HEK293 (cell line): ENCODE results near the gene COPE.
A peak's percentile ranks its signal among the peaks of the same experiment; 100 is the strongest.
"Not testable (repeated sequence)": the region's sequence is repeated elsewhere in the genome, so short reads cannot be mapped to it uniquely, and the experiment has no call there.

Experiments
- CTCF ChIA-PET: fragments of 350-600 bp; formaldehyde crosslinking; extraction: SDS; loops from one replicate; lab custom pipeline; 2021; ENCODE audit warnings: antibody characterized with exemption; lab: Yijun Ruan, JAX
- POLR2A ChIA-PET: fragments of 300-600 bp; formaldehyde crosslinking; extraction: SDS; loops from one replicate; lab custom pipeline; 2020; ENCODE audit warnings: antibody characterized with exemption, inconsistent platforms; lab: Yijun Ruan, JAX
- H3K27ac ChIP-seq: fragments of 200-500 bp; sonication (Bioruptor generic); 2 replicates; pipeline ENCODE4 v1.5.1; 2014; ENCODE audit warnings: low read depth, low read length, control low read depth, inconsistent platforms; ENCODE audit errors: extremely low read depth
- H3K36me3 ChIP-seq, 2 experiments: fragments of 200-500 bp in 1 of 2; sonication (Bioruptor generic) in 1 of 2; 1 replicate in 1 of 2; 2 replicates in 1 of 2; pipeline ENCODE4 v1.5.1; 2014 to 2017; ENCODE audit warnings: inconsistent platforms in 2 of 2, low read length in 2 of 2; ENCODE audit not compliant: control insufficient read depth in 2 of 2, insufficient read depth in 1 of 2
- H3K4me1 ChIP-seq: fragments of 200-500 bp; sonication (Bioruptor generic); 2 replicates; pipeline ENCODE4 v1.5.1; 2014; ENCODE audit warnings: mild to moderate bottlenecking, low read length, inconsistent platforms; ENCODE audit not compliant: control insufficient read depth, insufficient read depth
- H3K4me3 ChIP-seq: 2 replicates; pipeline ENCODE4 v1.5.1; 2011; ENCODE audit warnings: low read depth, mild to moderate bottlenecking, control low read depth, low read length, moderate library complexity
- H3K9me3 ChIP-seq: fragments of 200-500 bp; sonication (Bioruptor generic); 2 replicates; pipeline ENCODE4 v1.5.1; 2014; ENCODE audit warnings: low read depth, low read length, inconsistent platforms; ENCODE audit not compliant: control insufficient read depth, insufficient read depth
- BCL6B ChIP-seq: fragments of 450-650 bp; formaldehyde crosslinking; IDR thresholded peaks from 2 replicates; pipeline ENCODE4 v1.5.1; 2017; ENCODE audit warnings: missing biosample characterization, missing genetic modification characterization
- EGR2 ChIP-seq: fragments of 450-650 bp; formaldehyde crosslinking; IDR thresholded peaks from 2 replicates; pipeline ENCODE4 v1.5.1; 2016; ENCODE audit warnings: low read depth, missing biosample characterization, missing genetic modification characterization
- FEZF1 ChIP-seq: fragments of 450-650 bp; formaldehyde crosslinking; IDR thresholded peaks from 2 replicates; pipeline ENCODE4 v1.5.1; 2016; ENCODE audit warnings: missing biosample characterization, missing genetic modification characterization
- HOXD13 ChIP-seq: sonication (generic); formaldehyde crosslinking; IDR thresholded peaks from 2 replicates; pipeline ENCODE4 v1.8.0; 2022; ENCODE audit warnings: missing genetic modification reagents, borderline replicate concordance
- YY1 ChIP-seq: fragments of 450-650 bp; formaldehyde crosslinking; IDR thresholded peaks from 2 replicates; pipeline ENCODE4 v1.5.1; 2018; ENCODE audit warnings: missing biosample characterization, missing genetic modification characterization
- ZBTB17 ChIP-seq: fragments of 450-650 bp; formaldehyde crosslinking; IDR thresholded peaks from 2 replicates; pipeline ENCODE4 v1.5.1; 2016; ENCODE audit warnings: missing biosample characterization, missing genetic modification characterization
- ZNF16 ChIP-seq: fragments of 450-650 bp; formaldehyde crosslinking; IDR thresholded peaks from 2 replicates; pipeline ENCODE4 v1.5.1; 2016; ENCODE audit warnings: low read depth, missing biosample characterization, missing genetic modification characterization
- ZNF214 ChIP-seq: fragments of 450-650 bp; formaldehyde crosslinking; IDR thresholded peaks from 2 replicates; pipeline ENCODE4 v1.5.1; 2017; ENCODE audit warnings: missing biosample characterization, mild to moderate bottlenecking, missing genetic modification characterization, borderline replicate concordance
- ZNF280D ChIP-seq: fragments of 450-650 bp; formaldehyde crosslinking; IDR thresholded peaks from 2 replicates; pipeline ENCODE4 v1.5.1; 2016; ENCODE audit warnings: missing biosample characterization, missing genetic modification characterization
- ZNF292 ChIP-seq: fragments of 450-650 bp; formaldehyde crosslinking; IDR thresholded peaks from 2 replicates; pipeline ENCODE4 v1.5.1; 2016; ENCODE audit warnings: low read depth, missing biosample characterization, missing genetic modification characterization, borderline replicate concordance
- ZNF366 ChIP-seq: fragments of 450-650 bp; formaldehyde crosslinking; conservative IDR thresholded peaks from 2 replicates; pipeline ENCODE4 v1.5.1; 2016; ENCODE audit warnings: missing biosample characterization, missing genetic modification characterization
- ZNF416 ChIP-seq: fragments of 450-650 bp; formaldehyde crosslinking; IDR thresholded peaks from 2 replicates; pipeline ENCODE4 v1.5.1; 2016; ENCODE audit warnings: missing biosample characterization, missing genetic modification characterization
- ZNF529 ChIP-seq: fragments of 450-650 bp; formaldehyde crosslinking; IDR thresholded peaks from 2 replicates; pipeline ENCODE4 v1.5.1; 2017; ENCODE audit warnings: missing genetic modification characterization, missing biosample characterization; ENCODE audit not compliant: insufficient replicate concordance
- ZNF548 ChIP-seq: fragments of 450-650 bp; formaldehyde crosslinking; IDR thresholded peaks from 2 replicates; pipeline ENCODE4 v1.5.1; 2016; ENCODE audit warnings: missing biosample characterization, missing genetic modification characterization
- ZNF623 ChIP-seq: fragments of 450-650 bp; formaldehyde crosslinking; IDR thresholded peaks from 2 replicates; pipeline ENCODE4 v1.5.1; 2016; ENCODE audit warnings: missing biosample characterization, missing genetic modification characterization
- ZNF692 ChIP-seq: fragments of 450-650 bp; formaldehyde crosslinking; IDR thresholded peaks from 2 replicates; pipeline ENCODE4 v1.5.1; 2016; ENCODE audit warnings: missing biosample characterization, missing genetic modification characterization

The COPE gene

GRCh38 chr19:18954094-18954493 is 34.9 kb upstream of the COPE start:
- CTCF ChIA-PET: no interaction called here
- Histone ChIP-seq H3K9me3 (no peaks in the 10 kb centered on the region), H3K4me3 (no peak overlapping the region), H3K27ac (no peak overlapping the region), H3K36me3 (no peaks in the 10 kb centered on the region), H3K4me1 (no peaks in the 10 kb centered on the region)
- POLR2A ChIA-PET: no interaction called here
- peak; percentile 59; the same call in 1 of the 2 replicates for TF ChIP-seq EGR2 (tag by site-specific recombination)
- TF ChIP-seq ZNF548: no peak
- no peak for TF ChIP-seq HOXD13 (CRISPR knock-in tag)
- TF ChIP-seq ZBTB17 (tag by site-specific recombination): 0 out of 2 replicates have a peak, but pooled peaks have one; percentile 11
- peak; percentile 72 for TF ChIP-seq ZNF366 (tag by site-specific recombination)

GRCh38 chr19:18952364-18953003 is 33.3 kb upstream of the COPE start:
- ChIA-PET POLR2A (interaction anchor here (0.7 kb wide), 1 partner anchor 13 kb away, joined by 3 read pairs; no protein-coding TSS in a partner anchor), CTCF (interaction anchor here (1.1 kb wide), 1 partner anchor 35 kb away, joined by 3 read pairs; no protein-coding TSS in a partner anchor)

GRCh38 chr19:18951721-18952281 is 32.6 kb upstream of the COPE start:
- TF ChIP-seq ZNF280D (tag by site-specific recombination): no peak
- TF ChIP-seq ZNF692 (tag by site-specific recombination): no peak
- TF ChIP-seq ZNF16 (tag by site-specific recombination): peak; percentile 83
- no peak for TF ChIP-seq ZBTB17 (tag by site-specific recombination)
- no peak for TF ChIP-seq YY1 (tag by site-specific recombination)
- TF ChIP-seq ZNF292: no peak
- no peak for TF ChIP-seq FEZF1 (tag by site-specific recombination)
- no peak for TF ChIP-seq ZNF416 (tag by site-specific recombination)
- TF ChIP-seq ZNF623: peak; percentile 94
- TF ChIP-seq ZNF529: no peak
- no peak for TF ChIP-seq BCL6B (tag by site-specific recombination)
- TF ChIP-seq ZNF214 (tag by site-specific recombination): no peak
- Histone ChIP-seq H3K27ac (no peak overlapping the region), H3K4me3 (no peak overlapping the region), H3K9me3 (no peaks in the 10 kb centered on the region), H3K4me1 (no peaks in the 10 kb centered on the region), H3K36me3 (no peaks in the 10 kb centered on the region)
- POLR2A ChIA-PET: no interaction called here
- CTCF ChIA-PET: no interaction called here

More at GRCh38 chr19:18952364-18953003, 33.3 kb upstream of the COPE start:
- H3K9me3 ChIP-seq, H3K27ac ChIP-seq, H3K36me3 ChIP-seq, H3K4me1 ChIP-seq, H3K4me3 ChIP-seq: not testable (repeated sequence)
